B cell (primary cell): ENCODE data around the gene TIAM1.

Source experiments
- EZH2 ChIP-seq: IDR thresholded peaks from 2 replicates; pipeline ENCODE4 v1.6.1; 2012; ENCODE audit warnings: borderline replicate concordance, low read depth, mild to moderate bottlenecking, moderate library complexity, low read length; ENCODE audit not compliant: insufficient read depth, poor library complexity, severe bottlenecking
- TF ChIP-seq, protein P1 (sequence below): fragments of 200-600 bp; IDR thresholded peaks from one replicate; pipeline ENCODE4 v1.8.0; 2022; ENCODE audit warnings: antibody characterized with exemption, mild to moderate bottlenecking

DNA sequence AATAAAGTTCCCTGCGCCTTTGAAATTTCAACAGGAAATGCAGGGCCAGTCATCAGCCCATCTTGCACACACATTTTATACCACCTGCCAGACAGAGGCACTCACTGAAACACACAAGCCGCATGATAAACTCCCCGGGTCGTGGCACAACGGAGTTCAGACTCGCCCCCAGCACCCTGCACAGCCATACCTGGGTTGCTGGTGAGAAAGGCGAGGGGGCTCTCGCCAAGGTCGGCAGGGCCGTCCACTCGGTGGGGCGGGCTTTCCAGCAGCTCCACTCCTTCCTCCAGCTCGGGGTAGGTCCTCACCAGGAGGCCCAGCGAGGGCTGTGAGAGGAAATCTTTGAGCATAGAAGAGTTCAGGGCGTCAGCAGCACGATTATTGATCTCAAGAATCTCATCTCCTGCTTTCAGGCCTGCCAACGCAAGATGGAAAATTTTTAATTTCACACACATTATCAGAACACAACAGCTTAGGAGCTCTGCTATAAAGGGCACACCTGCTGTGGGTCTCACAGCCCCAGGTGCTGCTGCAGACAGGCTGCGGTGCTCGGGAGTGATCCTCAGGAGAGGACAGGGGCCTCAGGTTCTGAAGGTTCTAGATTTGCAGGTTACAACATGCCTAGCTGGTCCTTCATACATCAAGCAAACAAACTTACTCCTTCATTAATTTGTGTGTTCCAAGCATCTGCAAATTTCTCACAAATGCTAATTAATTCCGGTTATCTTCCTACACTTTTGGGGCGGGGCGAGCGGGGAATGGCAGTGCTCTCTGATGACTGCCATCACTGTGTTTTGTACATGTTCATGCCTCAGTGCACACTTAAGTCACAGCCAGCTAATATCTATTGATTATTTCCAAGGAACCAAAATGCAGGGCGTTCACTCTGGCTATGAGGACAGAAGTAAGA lies 161.6 kb downstream of the TIAM1 start:
- TF ChIP-seq EZH2: no peak
- TF ChIP-seq, protein P1, sequence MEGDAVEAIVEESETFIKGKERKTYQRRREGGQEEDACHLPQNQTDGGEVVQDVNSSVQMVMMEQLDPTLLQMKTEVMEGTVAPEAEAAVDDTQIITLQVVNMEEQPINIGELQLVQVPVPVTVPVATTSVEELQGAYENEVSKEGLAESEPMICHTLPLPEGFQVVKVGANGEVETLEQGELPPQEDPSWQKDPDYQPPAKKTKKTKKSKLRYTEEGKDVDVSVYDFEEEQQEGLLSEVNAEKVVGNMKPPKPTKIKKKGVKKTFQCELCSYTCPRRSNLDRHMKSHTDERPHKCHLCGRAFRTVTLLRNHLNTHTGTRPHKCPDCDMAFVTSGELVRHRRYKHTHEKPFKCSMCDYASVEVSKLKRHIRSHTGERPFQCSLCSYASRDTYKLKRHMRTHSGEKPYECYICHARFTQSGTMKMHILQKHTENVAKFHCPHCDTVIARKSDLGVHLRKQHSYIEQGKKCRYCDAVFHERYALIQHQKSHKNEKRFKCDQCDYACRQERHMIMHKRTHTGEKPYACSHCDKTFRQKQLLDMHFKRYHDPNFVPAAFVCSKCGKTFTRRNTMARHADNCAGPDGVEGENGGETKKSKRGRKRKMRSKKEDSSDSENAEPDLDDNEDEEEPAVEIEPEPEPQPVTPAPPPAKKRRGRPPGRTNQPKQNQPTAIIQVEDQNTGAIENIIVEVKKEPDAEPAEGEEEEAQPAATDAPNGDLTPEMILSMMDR: no peak
